SU-DHL-6 (cell line): ENCODE data around the gene LRRC7.

Experiments used
- H2AFZ ChIP-seq: fragments of 200-600 bp; sonication (generic); 2 replicates; pipeline ENCODE4 v1.6.1; 2014; ENCODE audit warnings: low read depth, mild to moderate bottlenecking, moderate library complexity, mixed read lengths, antibody characterized with exemption, low read length; ENCODE audit not compliant: severe bottlenecking
- H3F3A ChIP-seq: fragments of 200-600 bp; shearing (Covaris generic); 2 replicates; pipeline ENCODE4 v1.6.0; 2016; ENCODE audit warnings: antibody characterized with exemption, mild to moderate bottlenecking; ENCODE audit not compliant: insufficient read depth
- H3K27ac ChIP-seq: fragments of 200-600 bp; sonication (generic); 2 replicates; pipeline ENCODE4 v1.5.1; 2016; ENCODE audit warnings: low read depth, mild to moderate bottlenecking, low read length, moderate library complexity, mixed read lengths
- H3K27me3 ChIP-seq: fragments of 200-600 bp; sonication (generic), shearing (Covaris generic); 2 replicates; pipeline ENCODE4 v1.6.0; 2014; ENCODE audit warnings: mild to moderate bottlenecking, low read length
- H3K36me3 ChIP-seq: fragments of 200-600 bp; sonication (generic); 2 replicates; pipeline ENCODE4 v1.6.1; 2014; ENCODE audit warnings: mild to moderate bottlenecking, low read length, mixed read lengths
- H3K4me2 ChIP-seq: fragments of 300-600, 200-600 bp; shearing (Covaris generic), sonication (generic); 2 replicates; pipeline ENCODE4 v1.6.0; 2014; ENCODE audit warnings: low read length, low read depth, mild to moderate bottlenecking; ENCODE audit not compliant: poor library complexity, severe bottlenecking
- H3K4me3 ChIP-seq: fragments of 200-600 bp; sonication (generic); 2 replicates; pipeline ENCODE4 v1.5.1; 2014; ENCODE audit warnings: antibody characterized with exemption, low read length, mild to moderate bottlenecking, mixed read lengths; ENCODE audit not compliant: insufficient read depth, poor library complexity, severe bottlenecking
- H3K79me2 ChIP-seq: fragments of 200-600 bp; sonication (generic); 2 replicates; pipeline ENCODE4 v1.6.1; 2014; ENCODE audit warnings: mild to moderate bottlenecking, low read length, moderate library complexity; ENCODE audit not compliant: insufficient read depth
- H3K9ac ChIP-seq: fragments of 200-600 bp; sonication (generic); 2 replicates; pipeline ENCODE4 v1.7.0; 2014; ENCODE audit warnings: mild to moderate bottlenecking, low read length
- H3K9me2 ChIP-seq: fragments of 200-600 bp; sonication (generic); replicated peaks from 2 replicates; pipeline ENCODE4 v1.6.1; 2014; ENCODE audit warnings: low read length; ENCODE audit not compliant: insufficient read depth
- H3K9me3 ChIP-seq: fragments of 200-600 bp; sonication (generic); 2 replicates; pipeline ENCODE4 v1.6.1; 2014; ENCODE audit warnings: low read length, mixed read lengths; ENCODE audit not compliant: insufficient read depth
- H4K20me1 ChIP-seq: fragments of 200-600 bp; sonication (generic); 2 replicates; pipeline ENCODE4 v1.6.1; 2014; ENCODE audit warnings: low read depth, mild to moderate bottlenecking, antibody characterized with exemption, low read length, moderate library complexity, mixed read lengths
- EZH2phosphoT487 ChIP-seq: fragments of 200-600 bp; sonication (generic), shearing (Covaris generic); conservative IDR thresholded peaks from 2 replicates; pipeline ENCODE4 v1.6.1; 2018; ENCODE audit warnings: mild to moderate bottlenecking, antibody characterized with exemption, low read length, moderate library complexity, mixed read lengths
- TF ChIP-seq, protein P1 (sequence below): fragments of 200-600 bp; sonication (generic); IDR thresholded peaks from one replicate; pipeline ENCODE4 v1.5.1; 2017; ENCODE audit warnings: antibody characterized with exemption, mild to moderate bottlenecking, low read length, moderate library complexity; ENCODE audit not compliant: insufficient read depth, poor library complexity, severe bottlenecking

The LRRC7 gene

DNA sequence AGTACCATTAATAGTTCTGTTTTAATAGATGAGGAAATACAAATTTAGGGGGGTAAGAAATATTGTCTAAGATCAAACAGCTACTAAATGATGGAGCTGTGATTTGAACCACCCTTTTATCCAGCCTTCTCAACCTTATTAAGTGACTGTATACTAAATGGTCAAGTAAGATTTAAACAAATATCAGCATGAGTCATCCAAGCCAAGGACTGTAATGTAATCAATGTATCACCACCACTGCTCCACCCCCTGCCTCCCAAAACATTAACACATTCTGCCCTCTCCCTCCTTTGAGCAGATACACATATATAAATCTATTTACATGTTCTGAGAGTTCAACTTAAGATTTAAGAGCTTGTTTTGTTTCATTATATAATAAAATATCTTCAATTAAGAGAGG, 578.8 kb downstream of the LRRC7 start:
- H3K27me3 ChIP-seq = no peaks in the 10 kb centered on the region
- peaks cover 11% of the 10 kb centered on the region; the same call in 1 of the 2 replicates for H3K36me3 ChIP-seq
- H2AFZ ChIP-seq = no peak overlapping the region
- no peaks in the 10 kb centered on the region for H3K9me2 ChIP-seq
- H3K4me2 ChIP-seq = no peak overlapping the region
- no peak overlapping the region for H3K9ac ChIP-seq
- H3K9me3 ChIP-seq = no peaks in the 10 kb centered on the region
- no peaks in the 10 kb centered on the region for H3K79me2 ChIP-seq
- no peaks in the 10 kb centered on the region; the same call in 1 of the 2 replicates for H4K20me1 ChIP-seq
- TF ChIP-seq EZH2phosphoT487 = no peak
- TF ChIP-seq, protein P1, sequence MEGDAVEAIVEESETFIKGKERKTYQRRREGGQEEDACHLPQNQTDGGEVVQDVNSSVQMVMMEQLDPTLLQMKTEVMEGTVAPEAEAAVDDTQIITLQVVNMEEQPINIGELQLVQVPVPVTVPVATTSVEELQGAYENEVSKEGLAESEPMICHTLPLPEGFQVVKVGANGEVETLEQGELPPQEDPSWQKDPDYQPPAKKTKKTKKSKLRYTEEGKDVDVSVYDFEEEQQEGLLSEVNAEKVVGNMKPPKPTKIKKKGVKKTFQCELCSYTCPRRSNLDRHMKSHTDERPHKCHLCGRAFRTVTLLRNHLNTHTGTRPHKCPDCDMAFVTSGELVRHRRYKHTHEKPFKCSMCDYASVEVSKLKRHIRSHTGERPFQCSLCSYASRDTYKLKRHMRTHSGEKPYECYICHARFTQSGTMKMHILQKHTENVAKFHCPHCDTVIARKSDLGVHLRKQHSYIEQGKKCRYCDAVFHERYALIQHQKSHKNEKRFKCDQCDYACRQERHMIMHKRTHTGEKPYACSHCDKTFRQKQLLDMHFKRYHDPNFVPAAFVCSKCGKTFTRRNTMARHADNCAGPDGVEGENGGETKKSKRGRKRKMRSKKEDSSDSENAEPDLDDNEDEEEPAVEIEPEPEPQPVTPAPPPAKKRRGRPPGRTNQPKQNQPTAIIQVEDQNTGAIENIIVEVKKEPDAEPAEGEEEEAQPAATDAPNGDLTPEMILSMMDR = no peak
- no peaks in the 10 kb centered on the region for H3F3A ChIP-seq
- no peak overlapping the region for H3K4me3 ChIP-seq
- no peak overlapping the region for H3K27ac ChIP-seq

- H3K79me2 ChIP-seq = no peaks in the 10 kb centered on the region
- no peaks in the 10 kb centered on the region for H3K9me2 ChIP-seq
- peaks cover 10% of the 10 kb centered on the region; the same call in 1 of the 2 replicates for H3K36me3 ChIP-seq
- H4K20me1 ChIP-seq = 0 out of 2 replicates have a peak, but pooled peaks cover 5% of the 10 kb centered on the region
- no peak for TF ChIP-seq EZH2phosphoT487
- TF ChIP-seq, protein P1 = no peak
- no peak overlapping the region for H2AFZ ChIP-seq
- no peaks in the 10 kb centered on the region for H3K9me3 ChIP-seq
- no peak overlapping the region for H3K4me3 ChIP-seq
- no peak overlapping the region for H3K27ac ChIP-seq
- no peaks in the 10 kb centered on the region for H3K27me3 ChIP-seq
- H3F3A ChIP-seq = 0 out of 2 replicates have a peak, but pooled peaks cover 3% of the 10 kb centered on the region
- H3K4me2 ChIP-seq = no peak overlapping the region
- no peak overlapping the region for H3K9ac ChIP-seq
These were observed 582.7 kb downstream of the LRRC7 start for GRCh38 chr1:70150444-70150843.

- 0 out of 2 replicates have a peak, but pooled peaks cover 3% of the 10 kb centered on the region for H3F3A ChIP-seq
- no peaks in the 10 kb centered on the region for H3K9me3 ChIP-seq
- TF ChIP-seq, protein P1 = no peak
- no peak for TF ChIP-seq EZH2phosphoT487
These were observed 586.0 kb downstream of the LRRC7 start for GRCh38 chr1:70153739-70154138.

More at GRCh38 chr1:70153739-70154138, 586.0 kb downstream of the LRRC7 start:
- H3K9ac ChIP-seq = no peak overlapping the region
- H3K9me2 ChIP-seq = no peaks in the 10 kb centered on the region
- H3K27me3 ChIP-seq = no peaks in the 10 kb centered on the region
- no peaks in the 10 kb centered on the region for H3K79me2 ChIP-seq
- H3K36me3 ChIP-seq = peaks cover 10% of the 10 kb centered on the region; the same call in 1 of the 2 replicates
- 0 out of 2 replicates have a peak, but pooled peaks cover 5% of the 10 kb centered on the region for H4K20me1 ChIP-seq
- no peak overlapping the region for H3K4me3 ChIP-seq
- no peak overlapping the region for H3K27ac ChIP-seq
- no peak overlapping the region for H2AFZ ChIP-seq
- no peak overlapping the region for H3K4me2 ChIP-seq
